ENCODE results near the gene NFKB2.

Gene NFKB2

DNA sequence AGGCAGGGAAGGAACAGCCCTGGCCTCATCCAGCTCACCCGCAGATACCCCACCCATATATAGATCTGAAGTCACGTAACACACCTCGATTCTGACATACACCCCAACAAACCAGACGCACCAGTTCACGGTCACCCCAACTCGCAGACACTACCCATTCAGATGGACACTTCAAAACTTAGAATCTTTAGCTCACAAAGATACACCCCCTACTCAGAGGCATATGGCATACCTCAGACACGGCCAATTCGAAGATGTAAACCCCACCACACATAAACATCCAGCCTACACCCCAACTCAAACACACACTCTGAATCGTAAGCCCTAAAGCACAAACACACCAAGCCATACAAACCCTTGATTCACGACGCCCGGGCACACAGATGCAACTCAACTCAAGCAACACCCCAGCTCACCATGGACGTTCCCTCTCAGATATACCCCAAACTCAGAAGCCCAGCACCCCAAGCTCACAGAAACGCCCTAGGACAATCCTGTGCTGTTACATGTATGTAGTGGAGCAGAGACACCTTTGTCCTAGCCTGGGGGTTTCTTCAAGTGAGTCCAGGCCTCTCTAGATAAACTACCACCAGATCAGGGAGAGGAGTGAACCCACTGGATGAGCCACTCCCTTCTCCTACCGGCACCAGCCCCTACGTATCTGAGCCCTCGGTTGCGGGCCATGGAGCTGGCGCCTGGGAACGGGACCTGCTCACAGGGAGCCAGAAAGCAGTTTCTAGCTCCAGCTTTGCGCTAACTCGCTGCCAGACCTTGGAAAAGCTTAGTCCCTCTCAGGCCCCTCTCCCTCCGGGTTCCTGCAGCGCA, 14.3 kb downstream of the NFKB2 start:
- no peak for FAIRE-seq

DNA sequence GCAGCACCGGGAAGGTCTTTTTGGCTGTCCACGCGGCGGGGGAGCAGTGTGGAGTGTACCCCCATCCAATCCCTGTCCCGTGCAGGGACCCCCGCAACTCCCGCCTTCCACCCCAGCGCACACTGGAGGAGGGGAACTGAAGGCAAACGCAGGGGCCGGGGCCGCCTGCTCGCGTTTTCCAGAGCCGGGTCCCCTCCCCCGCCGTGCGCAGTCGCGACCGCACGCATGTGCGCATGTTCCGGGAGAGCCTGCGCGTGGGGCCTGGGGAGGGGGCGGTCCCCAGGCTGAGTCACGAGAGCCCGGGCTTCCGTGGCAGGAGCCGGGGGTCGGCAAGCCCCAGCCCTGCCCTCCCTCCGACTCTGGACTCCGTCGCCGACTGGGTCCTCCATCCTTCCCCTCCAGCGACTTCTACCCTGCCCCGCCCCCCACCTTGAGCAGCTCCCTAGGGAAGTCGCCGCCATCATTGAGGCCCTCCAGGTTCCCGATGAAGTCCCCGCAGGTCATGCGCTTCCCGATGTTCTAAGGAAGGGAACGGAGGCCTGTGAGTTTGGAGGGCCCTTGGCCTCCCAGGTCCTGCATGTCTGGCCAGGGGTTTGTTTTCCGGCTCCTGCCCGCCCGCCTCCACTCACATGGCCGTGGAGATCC, 15.0 kb downstream of the NFKB2 start:
- no peak for FAIRE-seq

DNA sequence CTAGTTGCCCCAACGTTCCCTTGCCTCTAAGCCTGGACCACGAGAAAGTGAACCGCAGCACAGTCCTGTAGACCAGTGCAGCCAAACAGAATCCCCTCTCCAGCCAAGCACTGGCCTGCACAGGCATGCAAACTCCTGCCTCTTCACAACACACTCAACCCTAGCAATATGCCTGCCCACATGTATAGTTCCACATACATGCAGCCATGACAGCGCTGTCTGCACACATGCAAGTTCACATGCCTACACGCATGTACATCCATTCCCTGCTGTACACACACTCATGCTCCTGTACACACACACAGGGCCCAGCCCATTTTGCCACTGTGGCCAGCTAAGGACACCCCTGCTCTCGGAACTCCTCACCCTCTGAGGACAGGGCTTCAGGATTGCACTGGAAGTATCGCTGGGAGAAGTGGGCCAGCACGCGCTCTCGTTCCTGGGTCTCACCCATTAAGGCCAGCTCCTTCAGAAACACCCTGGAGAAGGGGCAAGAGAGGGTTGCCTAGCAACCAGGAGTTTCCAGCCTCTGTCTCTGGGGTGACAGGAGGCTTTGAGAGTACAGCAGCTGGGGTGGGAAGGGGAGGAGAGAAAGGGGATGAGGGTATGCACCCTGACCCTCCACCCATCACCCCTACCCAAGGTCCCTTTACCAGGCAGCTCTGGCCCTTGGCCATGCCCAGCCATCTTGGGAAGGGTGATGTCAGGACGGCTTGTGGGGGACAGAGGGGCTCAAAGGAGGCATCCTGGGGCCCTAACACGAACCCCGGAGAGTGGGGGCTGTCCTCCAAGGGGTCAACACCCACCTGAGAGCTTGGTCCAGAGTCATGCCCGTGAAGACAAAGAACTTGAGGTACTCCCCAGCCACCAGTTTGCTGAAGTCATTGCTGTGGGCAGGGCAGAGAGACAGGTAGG, 16.1 kb downstream of the NFKB2 start:
- no peak for FAIRE-seq

GRCh38 chr10:102412293-102412692, 16.8 kb downstream of the NFKB2 start:
- no peak for FAIRE-seq

DNA sequence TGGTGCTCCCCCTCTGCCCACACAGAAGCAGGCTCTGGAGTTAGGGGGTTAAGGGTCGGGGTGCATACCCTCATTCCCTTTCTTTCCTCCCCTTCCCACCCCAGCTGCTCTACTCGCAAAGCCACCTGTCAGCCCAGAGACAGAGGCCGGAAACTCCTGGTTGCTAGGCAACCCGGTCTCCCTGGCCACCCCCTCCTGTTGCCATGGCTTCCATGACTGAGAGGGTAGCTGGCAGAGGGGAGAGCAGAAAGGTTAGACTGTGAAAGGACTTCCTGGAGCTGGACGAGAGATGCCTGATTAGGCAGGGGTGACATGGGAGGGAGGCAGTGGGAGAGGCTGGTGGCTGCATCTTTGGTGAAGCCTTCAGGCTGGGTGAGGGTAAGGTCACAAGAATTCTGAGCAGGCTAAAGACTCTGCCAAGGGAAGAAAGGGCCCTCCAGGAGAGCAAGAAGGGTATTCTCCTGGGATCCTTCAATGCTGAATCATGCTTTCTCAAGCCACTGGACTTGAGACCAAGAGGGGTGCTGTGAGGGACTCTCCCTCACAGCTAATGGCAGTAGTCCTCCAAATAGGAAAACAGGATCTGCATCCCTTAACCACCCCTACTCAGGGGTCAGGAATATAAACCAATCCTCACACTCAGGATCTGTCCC, 17.7 kb downstream of the NFKB2 start:
- FAIRE-seq = peak; percentile 60

- no peak for FAIRE-seq
These were observed 18.5 kb downstream of the NFKB2 start for GRCh38 chr10:102413806-102414561.

DNA sequence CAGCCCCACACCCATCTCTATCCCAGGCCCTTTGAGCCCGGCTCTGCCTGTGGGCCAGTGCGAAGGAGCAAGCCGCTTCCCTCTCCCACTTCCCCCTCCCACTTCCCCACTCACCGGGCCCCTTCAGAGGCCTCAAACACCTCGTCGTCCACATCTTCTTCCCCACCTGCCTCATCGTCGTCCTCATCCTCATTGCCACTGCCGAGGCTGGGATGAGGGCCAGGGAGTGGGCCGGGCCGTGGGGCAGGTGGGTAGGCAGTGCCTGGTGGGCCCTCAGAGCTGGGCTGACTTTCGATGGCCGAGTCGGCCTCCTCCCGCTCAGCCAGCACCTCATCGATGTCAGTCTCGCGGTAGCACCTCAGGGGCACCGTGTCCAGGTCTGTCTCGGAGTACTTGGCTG, 19.2 kb downstream of the NFKB2 start:
- FAIRE-seq = no peak

DNA sequence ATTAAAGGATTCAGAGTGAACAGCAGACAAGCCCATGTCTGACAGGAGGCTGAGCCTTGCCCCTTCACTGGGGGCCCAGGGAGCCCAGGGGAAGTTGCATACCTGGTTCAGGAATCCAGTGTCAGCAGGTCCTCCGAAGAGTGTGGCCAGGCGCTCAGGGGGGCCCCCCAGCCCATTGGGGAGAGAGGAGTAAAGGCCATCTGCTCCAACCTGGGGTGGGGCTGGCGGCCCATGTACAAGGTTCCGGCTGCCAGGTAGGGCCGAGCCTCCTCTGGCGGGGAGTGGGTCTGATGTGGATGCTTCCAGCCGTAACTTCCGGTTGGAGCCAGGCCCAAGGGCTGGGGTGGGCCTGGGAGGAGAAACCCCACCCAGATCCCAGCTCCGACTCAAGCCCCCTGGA, 20.8 kb downstream of the NFKB2 start:
- FAIRE-seq = no peak

DNA sequence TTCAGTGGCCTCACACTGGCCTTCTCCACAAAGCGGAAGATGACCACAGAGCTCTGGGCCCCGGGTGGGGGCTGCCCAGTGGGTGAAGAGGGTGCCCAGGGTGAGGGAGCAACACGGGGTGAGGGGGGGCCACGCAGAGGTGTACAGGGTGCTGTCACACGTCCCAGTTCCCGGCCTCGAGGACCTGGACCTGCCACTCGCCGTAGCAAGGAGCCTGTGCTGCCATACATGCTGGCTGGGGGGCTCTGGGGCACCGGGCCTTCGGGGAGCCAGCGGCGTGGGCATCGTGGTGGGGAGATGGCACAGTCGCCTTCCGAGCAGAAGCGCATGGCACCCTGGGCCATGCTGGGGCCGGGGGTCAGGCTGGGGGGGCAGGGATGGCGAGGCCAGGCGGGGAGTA, 21.2 kb downstream of the NFKB2 start:
- FAIRE-seq = no peak

GRCh38 chr10:102418622-102419268, 23.2 kb downstream of the NFKB2 start, which contains the start of gene PSD:
PSD (minus strand) TSS chr10:102418785; CDS start chr10:102417038, 1,747 bp downstream.
- FAIRE-seq = no peak

DNA sequence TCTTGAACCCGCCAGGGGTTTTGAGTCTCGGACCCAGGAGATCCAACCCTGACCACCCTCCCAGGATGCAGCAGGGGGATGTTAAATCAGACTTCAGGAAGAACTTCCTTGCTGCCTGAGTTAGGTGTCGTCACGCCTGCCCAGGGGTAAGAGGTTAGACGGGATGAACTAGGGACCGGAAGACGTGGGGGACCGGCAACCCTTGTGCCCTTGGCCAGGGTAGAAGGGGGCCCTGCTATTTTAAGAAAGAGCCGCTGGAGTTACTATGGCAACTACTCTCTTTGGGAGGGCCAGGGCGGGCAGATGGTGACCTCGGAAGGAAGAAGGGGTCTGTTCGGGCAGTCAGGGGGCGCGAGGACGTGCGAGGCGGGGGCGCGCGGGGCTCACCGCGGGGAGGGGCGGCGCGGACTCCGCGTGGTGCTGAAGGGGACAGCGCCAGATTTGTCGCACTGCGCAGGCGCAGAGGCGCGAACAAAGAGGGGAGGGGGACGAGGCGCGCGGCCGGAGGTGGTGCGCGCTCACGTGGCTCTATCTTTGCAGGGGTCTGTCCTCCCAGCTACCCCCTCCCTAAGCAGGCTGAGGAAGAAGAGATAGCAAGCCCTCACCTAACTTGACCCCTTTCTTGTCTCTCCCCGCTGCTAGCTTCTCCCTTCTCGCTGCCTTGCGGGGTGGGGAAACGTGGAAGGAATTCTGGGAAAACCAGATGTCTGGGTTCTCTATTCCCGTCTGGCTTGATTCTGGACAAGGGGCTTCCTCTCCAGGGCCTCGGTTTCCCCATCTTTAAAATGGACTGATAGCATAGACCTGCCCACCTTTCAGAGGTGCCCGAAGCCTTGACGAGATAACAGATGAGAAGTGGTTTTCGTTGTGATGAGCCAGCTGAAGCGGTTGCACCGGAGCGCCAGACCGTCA, 24.0 kb downstream of the NFKB2 start:
- FAIRE-seq = no peak

DNA sequence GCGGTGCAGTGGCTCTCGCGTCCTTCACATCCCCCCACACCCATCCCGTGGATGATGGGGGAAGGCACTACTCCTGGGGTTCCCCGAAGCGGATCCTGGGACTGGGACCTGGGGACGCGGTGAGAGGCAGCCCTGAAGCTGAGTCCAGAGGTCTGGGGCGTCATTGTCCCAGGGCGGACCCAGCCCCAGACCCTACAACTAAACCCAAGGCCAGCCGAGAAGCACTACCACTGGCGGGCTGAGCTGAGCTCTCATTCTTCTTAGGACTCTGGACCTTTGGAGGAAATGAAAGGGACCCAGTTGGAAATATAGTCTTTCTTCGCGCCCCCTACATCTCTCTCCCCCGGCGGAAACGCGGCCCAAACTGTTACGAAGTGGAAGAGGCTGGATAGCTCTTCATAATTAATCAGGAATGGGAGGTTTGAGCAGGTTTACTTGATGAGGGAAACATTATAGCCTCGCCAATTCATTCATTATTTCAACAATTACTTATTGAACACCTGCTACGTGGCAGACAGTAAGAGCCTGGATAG, 24.7 kb downstream of the NFKB2 start:
- FAIRE-seq = no peak

- FAIRE-seq = peak; percentile 49
These were observed 25.4 kb downstream of the NFKB2 start, which contains the start of gene FBXL15 for GRCh38 chr10:102420714-102421506. FBXL15 (plus strand) TSS chr10:102420836; CDS start chr10:102421130, 294 bp downstream.

- FAIRE-seq = no peak
These were observed 25.9 kb downstream of the NFKB2 start for GRCh38 chr10:102421507-102421756.

DNA sequence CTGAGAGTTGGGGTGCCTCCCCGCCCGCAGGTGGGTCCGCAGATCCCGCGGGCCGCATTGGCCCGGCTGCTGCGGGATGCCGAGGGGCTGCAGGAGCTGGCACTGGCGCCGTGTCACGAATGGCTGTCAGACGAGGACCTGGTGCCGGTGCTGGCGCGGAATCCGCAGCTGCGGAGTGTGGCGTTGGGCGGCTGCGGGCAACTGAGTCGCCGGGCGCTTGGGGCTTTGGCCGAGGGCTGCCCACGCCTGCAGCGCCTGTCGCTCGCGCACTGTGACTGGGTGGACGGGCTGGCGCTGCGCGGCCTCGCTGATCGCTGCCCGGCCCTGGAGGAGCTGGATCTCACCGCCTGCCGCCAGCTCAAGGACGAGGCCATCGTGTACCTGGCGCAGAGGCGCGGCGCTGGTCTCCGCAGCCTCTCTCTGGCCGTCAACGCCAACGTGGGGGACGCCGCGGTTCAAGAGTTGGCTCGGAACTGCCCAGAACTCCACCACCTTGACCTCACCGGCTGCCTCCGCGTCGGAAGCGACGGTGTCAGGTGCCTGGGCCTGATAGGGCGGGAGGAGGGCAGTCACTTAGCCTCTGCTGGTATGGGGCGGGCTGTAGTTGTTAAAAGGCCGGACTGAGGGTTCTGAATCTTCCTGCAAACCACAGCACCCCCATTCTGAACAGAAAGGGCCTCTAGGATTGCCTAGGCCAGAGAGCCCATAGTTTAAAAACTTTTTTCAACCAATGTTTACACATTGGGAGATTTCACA, 26.4 kb downstream of the NFKB2 start:
- FAIRE-seq = no peak

GRCh38 chr10:102422545-102423129, 27.1 kb downstream of the NFKB2 start:
- no peak for FAIRE-seq

GRCh38 chr10:102423372-102423968, 28.0 kb downstream of the NFKB2 start:
- FAIRE-seq = no peak

GRCh38 chr10:102424145-102424544, 28.6 kb downstream of the NFKB2 start:
- no peak for FAIRE-seq
